ENCODE data around the gene TRAPPC2. TPM values are rescaled to one million over a fixed set of nuclear protein-coding genes. Genes with fewer than 3 reads are reported as not detected.

The TRAPPC2 gene
- total and polyA plus RNA-seq, 2 of the 4 experiments (the other 2 are of a cell fraction), result 11.3 to 13.8 TPM

DNA sequence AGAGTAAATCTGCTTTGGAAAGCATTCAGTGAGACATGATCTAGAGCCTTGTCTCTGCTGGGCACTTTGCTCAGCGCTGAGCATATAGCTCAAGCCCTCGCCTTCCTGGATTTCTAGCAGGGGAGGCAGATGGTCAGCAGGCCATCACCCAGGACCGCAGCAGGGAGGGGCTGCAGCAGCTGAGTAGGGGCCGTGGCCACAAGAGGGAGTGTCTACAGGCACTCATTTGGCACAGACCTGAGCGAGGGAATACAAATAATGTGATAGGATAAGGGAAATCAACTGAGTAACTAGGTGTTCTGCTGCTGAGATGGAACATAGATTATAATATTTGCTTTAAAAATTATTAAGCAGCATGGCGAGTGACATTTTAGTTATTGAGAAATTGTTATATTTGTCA lies 30.3 kb upstream of the TRAPPC2 start:
- Histone ChIP-seq H4K5ac (ENCODE audit: low read depth, low read length) (no peak overlapping the region), H3K23ac (ENCODE audit: low read depth, low read length) (no peak overlapping the region), H3K4me1 (ENCODE audit: control insufficient read depth, insufficient read depth, low read length) (no peaks in the 10 kb centered on the region), H4K20me1 (ENCODE audit: insufficient read depth, low read length) (no peaks in the 10 kb centered on the region), H4K8ac (ENCODE audit: low read depth in 2 of 2, low read length in 2 of 2) (no peak overlapping the region), H3K14ac (replicated peaks; ENCODE audit: low read depth, low read length) (no peak overlapping the region), H2AK5ac (ENCODE audit: low read depth, low read length) (no peak overlapping the region), H2BK20ac (ENCODE audit: low read depth, low read length) (no peak overlapping the region), H3K4me2 (ENCODE audit: low read depth, low read length) (no peak overlapping the region), H3K18ac (ENCODE audit: low read depth, low read length) (no peak overlapping the region), H2AFZ (replicated peaks; ENCODE audit: low read length, poor library complexity) (no peak overlapping the region), H3K4me3 (ENCODE audit: insufficient read depth, low read depth, low read length) (no peak overlapping the region), H3K27me3 (ENCODE audit: control insufficient read depth, insufficient read depth, low read length) (no peaks in the 10 kb centered on the region), H2AK9ac (replicated peaks; ENCODE audit: low read depth, low read length, poor library complexity) (no peak overlapping the region), H4K91ac (ENCODE audit: insufficient read depth, low read depth, low read length) (no peak overlapping the region), H2BK15ac (ENCODE audit: low read depth, low read length) (no peak overlapping the region), H2BK5ac (ENCODE audit: low read depth, low read length, poor library complexity, severe bottlenecking) (no peak overlapping the region), H3K27ac (ENCODE audit: insufficient read depth, low read length) (no peak overlapping the region), H3K9ac (ENCODE audit: low read depth, low read length) (no peak overlapping the region), H3K36me3 (ENCODE audit: control insufficient read depth, insufficient read depth, low read length) (peaks cover 28% of the 10 kb centered on the region), H3K9me3 (ENCODE audit: control insufficient read depth, insufficient read depth, low read length) (no peaks in the 10 kb centered on the region), H3K79me1 (ENCODE audit: low read depth in 1 of 2, low read length in 2 of 2) (no peaks in the 10 kb centered on the region), H3K4ac (ENCODE audit: low read depth, low read length) (no peak overlapping the region), H3K9me1 (ENCODE audit: insufficient read depth, low read length) (no peaks in the 10 kb centered on the region), H3K56ac (ENCODE audit: extremely low read depth, insufficient read depth, low read length) (no peak overlapping the region), H2BK120ac (ENCODE audit: low read depth, low read length) (no peak overlapping the region)
- in situ Hi-C loops (cut with MboI; ENCODE audit: low sequenced_read_pairs) (loop anchor here (10.0 kb wide), 1 partner anchor 260 kb away; the partner anchor contains the start of gene GEMIN8), intact Hi-C loops (cut with micrococcal nuclease) (no loop called here), dilution Hi-C loops (cut with HindIII; ENCODE audit: low sequenced_read_pairs, unreplicated experiment) (no loop called here)
- TF ChIP-seq RAD21 (IDR thresholded peaks at IDR 0.05; ENCODE audit: low read length) (no peak), NFE2L2 (IDR thresholded peaks at IDR 0.05; ENCODE audit: low read depth, low read length) (no peak)
- DNase-seq (no peak), ATAC-seq (ENCODE audit: low read depth) (no peak)
- POLR2A ChIA-PET (ENCODE audit: unreplicated experiment), result no interaction called here
- 100% methylated on average over 1 of the region's 6 CpGs; no CpG with 5 or more reads in 1 of the 2 experiments for WGBS, 2 experiments (ENCODE audit: extremely low coverage in 2 of 2, insufficient read length in 1 of 2)
- CTCF ChIA-PET, result no interaction called here
- no TSS peak for BruUV-seq (replicated peaks)
